Measurements from ENCODE around the gene PAX8. TPM values are rescaled to one million over a fixed set of nuclear protein-coding genes. Genes with fewer than 3 reads are reported as not detected.

PAX8 gene
- total RNA-seq, 1 experiment from 2014 or later: 7.5 TPM

DNA sequence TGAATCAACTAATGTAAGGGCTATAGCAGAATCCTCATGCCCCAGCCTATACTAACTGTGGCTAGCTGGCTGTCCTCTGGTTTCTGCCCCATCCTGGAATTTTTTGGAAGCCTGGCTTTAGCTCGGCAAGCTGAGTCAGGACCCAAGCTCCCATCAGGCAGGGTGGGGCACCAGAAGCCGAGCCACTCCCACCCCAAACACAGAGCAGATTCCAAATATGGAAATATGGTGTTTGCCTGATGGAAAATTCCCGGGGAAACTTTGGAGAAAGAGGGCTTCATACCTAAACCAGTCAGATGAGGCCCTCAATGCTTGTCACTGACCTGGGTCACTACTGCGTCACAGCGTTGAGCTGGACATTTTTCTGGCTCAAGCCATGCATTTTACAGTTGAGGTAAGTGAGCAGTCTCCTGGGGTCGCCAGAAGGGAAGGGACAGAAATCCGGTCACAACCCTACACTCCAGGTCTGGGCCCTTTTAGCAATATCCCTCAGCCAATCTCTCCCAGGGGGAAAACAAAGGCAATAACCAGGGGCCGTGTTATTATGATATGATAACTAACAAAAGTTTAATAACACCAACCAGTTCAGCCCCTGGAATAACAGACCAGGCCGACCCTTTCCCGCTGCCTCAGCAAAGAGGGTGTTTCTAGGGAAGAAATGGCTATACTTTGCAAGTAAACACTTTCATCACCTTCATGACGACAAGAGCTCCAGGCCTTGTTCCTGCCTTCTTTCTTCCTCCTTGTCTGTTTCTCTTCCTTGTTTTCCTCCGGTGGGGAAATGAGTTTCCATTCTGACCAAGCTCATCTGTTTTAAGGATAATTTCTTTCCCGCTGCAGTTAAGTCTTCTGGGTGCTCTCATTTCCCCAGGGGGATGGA lies 67.3 kb downstream of the PAX8 start:
- peaks cover 27% of the 10 kb centered on the region for H3K4me1 ChIP-seq
- no peak overlapping the region for H3K4me3 ChIP-seq (ENCODE audit: low read depth, low read length)
- H3K36me3 ChIP-seq (ENCODE audit: control insufficient read depth, insufficient read depth, low read length): no peaks in the 10 kb centered on the region
- TSS peak; percentile 99 for BruUV-seq (replicated peaks)
- Mint-ChIP-seq H3K36me3 (ENCODE audit: insufficient read depth, unreplicated experiment) (peaks cover 12% of the 10 kb centered on the region), H3K9me3 (ENCODE audit: unreplicated experiment) (no peaks in the 10 kb centered on the region), H3K4me1 (ENCODE audit: low read depth, unreplicated experiment) (peaks cover 67% of the 10 kb centered on the region), H3K27me3 (ENCODE audit: insufficient read depth, unreplicated experiment) (no peaks in the 10 kb centered on the region), H3K4me3 (ENCODE audit: unreplicated experiment) (peak overlapping the region; percentile 0), H3K27ac (ENCODE audit: unreplicated experiment) (peak overlapping the region; percentile 68)
- ChIA-PET CTCF (interaction anchor here (0.7 to 4.2 kb wide), 11 partner anchors 7 to 196 kb away, joined by 3 to 31 read pairs (median 4); no protein-coding TSS in a partner anchor), POLR2A (interaction anchor here (1.0 to 1.8 kb wide), 3 partner anchors 13 to 24 kb away, joined by 5 to 22 read pairs (median 10); no protein-coding TSS in a partner anchor)
- peak; percentile 69 to 71 for DNase-seq
- H3K27me3 ChIP-seq (replicated peaks; ENCODE audit: control insufficient read depth, insufficient read depth, low read length): no peaks in the 10 kb centered on the region
- intact Hi-C loops (cut with micrococcal nuclease; ENCODE audit: unreplicated experiment): no loop called here
- H3K9me3 ChIP-seq: no peaks in the 10 kb centered on the region
- no peak for TF ChIP-seq CTCF (IDR thresholded peaks at IDR 0.05; ENCODE audit: insufficient read depth in 1 of 2, low read depth in 1 of 2, low read length in 1 of 2, severe bottlenecking in 1 of 2, unreplicated experiment in 1 of 2)

GRCh38 chr2:113209646-113210171 lies 69.0 kb downstream of the PAX8 start:
- intact Hi-C loops (cut with micrococcal nuclease; ENCODE audit: unreplicated experiment): no loop called here
- Mint-ChIP-seq H3K27ac (ENCODE audit: unreplicated experiment) (peak overlapping the region; percentile 68), H3K36me3 (ENCODE audit: insufficient read depth, unreplicated experiment) (peaks cover 12% of the 10 kb centered on the region), H3K4me3 (ENCODE audit: unreplicated experiment) (no peak overlapping the region), H3K4me1 (ENCODE audit: low read depth, unreplicated experiment) (peaks cover 64% of the 10 kb centered on the region), H3K9me3 (ENCODE audit: unreplicated experiment) (no peaks in the 10 kb centered on the region), H3K27me3 (ENCODE audit: insufficient read depth, unreplicated experiment) (no peaks in the 10 kb centered on the region)
- H3K4me1 ChIP-seq: peaks cover 25% of the 10 kb centered on the region
- H3K36me3 ChIP-seq (ENCODE audit: control insufficient read depth, insufficient read depth, low read length): no peaks in the 10 kb centered on the region
- DNase-seq: no peak
- no peak overlapping the region for H3K4me3 ChIP-seq (ENCODE audit: low read depth, low read length)
- BruUV-seq (replicated peaks): no TSS peak
- POLR2A ChIA-PET: no interaction called here
- CTCF ChIA-PET: interaction anchor here (0.7 to 4.2 kb wide), 3 partner anchors 10 to 126 kb away, joined by 3 to 31 read pairs (median 9); no protein-coding TSS in a partner anchor
- no peak for TF ChIP-seq CTCF (IDR thresholded peaks at IDR 0.05; ENCODE audit: insufficient read depth in 1 of 2, low read depth in 1 of 2, low read length in 1 of 2, severe bottlenecking in 1 of 2, unreplicated experiment in 1 of 2)
- no peaks in the 10 kb centered on the region for H3K9me3 ChIP-seq
- H3K27me3 ChIP-seq (replicated peaks; ENCODE audit: control insufficient read depth, insufficient read depth, low read length): no peaks in the 10 kb centered on the region

DNA sequence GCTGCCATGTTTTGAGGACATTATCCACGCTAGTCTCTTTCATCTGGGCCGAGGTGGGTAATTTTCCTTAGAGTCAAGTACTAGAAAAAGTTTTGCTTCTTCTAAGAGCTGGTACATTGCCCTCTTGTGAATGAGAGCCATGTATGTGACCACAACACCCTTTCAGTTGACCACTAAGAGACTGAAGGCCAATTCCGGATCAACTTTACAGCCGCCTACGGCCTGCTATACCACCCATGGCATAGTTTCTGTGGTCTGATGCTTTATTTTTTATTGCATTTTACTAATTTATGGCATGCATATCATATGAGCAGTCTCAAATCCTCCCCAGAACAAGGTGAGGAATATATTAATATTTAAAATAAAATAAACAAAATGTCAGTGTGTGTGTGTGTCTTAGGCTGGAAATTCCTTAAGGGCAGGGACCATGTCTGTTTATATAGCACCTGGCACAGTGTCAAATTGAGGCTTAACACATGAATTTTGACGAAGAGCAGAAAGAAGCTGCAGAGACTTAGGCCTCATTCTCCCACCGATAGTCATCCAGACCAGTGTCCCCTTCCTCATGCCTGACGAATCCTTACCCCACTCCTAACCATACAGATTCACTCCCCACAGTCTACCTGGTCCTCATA lies 69.6 kb downstream of the PAX8 start:
- Mint-ChIP-seq H3K27ac (ENCODE audit: unreplicated experiment) (no peak overlapping the region), H3K36me3 (ENCODE audit: insufficient read depth, unreplicated experiment) (peaks cover 12% of the 10 kb centered on the region), H3K27me3 (ENCODE audit: insufficient read depth, unreplicated experiment) (no peaks in the 10 kb centered on the region), H3K4me3 (ENCODE audit: unreplicated experiment) (no peak overlapping the region), H3K4me1 (ENCODE audit: low read depth, unreplicated experiment) (peaks cover 66% of the 10 kb centered on the region), H3K9me3 (ENCODE audit: unreplicated experiment) (no peaks in the 10 kb centered on the region)
- ChIA-PET CTCF (no interaction called here), POLR2A (no interaction called here)
- Histone ChIP-seq H3K4me3 (ENCODE audit: low read depth, low read length) (no peak overlapping the region), H3K36me3 (ENCODE audit: control insufficient read depth, insufficient read depth, low read length) (no peaks in the 10 kb centered on the region), H3K27me3 (replicated peaks; ENCODE audit: control insufficient read depth, insufficient read depth, low read length) (no peaks in the 10 kb centered on the region), H3K4me1 (peaks cover 30% of the 10 kb centered on the region), H3K9me3 (no peaks in the 10 kb centered on the region)
- BruUV-seq (replicated peaks): no TSS peak
- intact Hi-C loops (cut with micrococcal nuclease; ENCODE audit: unreplicated experiment): no loop called here
- no peak for TF ChIP-seq CTCF (IDR thresholded peaks at IDR 0.05; ENCODE audit: insufficient read depth in 1 of 2, low read depth in 1 of 2, low read length in 1 of 2, severe bottlenecking in 1 of 2, unreplicated experiment in 1 of 2)
- DNase-seq: no peak

Measured in Caco-2 (cell line).